Glutamatergic neuron (in vitro differentiated cells): ENCODE data around the gene IGFBPL1. TPM values are rescaled to one million over a fixed set of nuclear protein-coding genes. Genes with fewer than 3 reads are reported as not detected.

Experiments
- DNase-seq: peaks from one replicate; pipeline ENCODE4 v3.0.0; 2022
- H3K27ac Mint-ChIP-seq: one replicate; pipeline ENCODE4 v1.8.0; 2020; ENCODE audit warnings: mild to moderate bottlenecking, mixed read lengths, inconsistent platforms; ENCODE audit not compliant: unreplicated experiment
- H3K27me3 Mint-ChIP-seq: one replicate; pipeline ENCODE4 v1.8.0; 2020; ENCODE audit warnings: mild to moderate bottlenecking, moderate library complexity, mixed read lengths, inconsistent platforms; ENCODE audit not compliant: unreplicated experiment
- H3K36me3 Mint-ChIP-seq: one replicate; pipeline ENCODE4 v1.8.0; 2020; ENCODE audit warnings: mild to moderate bottlenecking, mixed read lengths, inconsistent platforms; ENCODE audit not compliant: unreplicated experiment
- H3K4me1 Mint-ChIP-seq: one replicate; pipeline ENCODE4 v1.8.0; 2020; ENCODE audit warnings: mild to moderate bottlenecking, low read depth, mixed read lengths, inconsistent platforms; ENCODE audit not compliant: unreplicated experiment
- H3K4me3 Mint-ChIP-seq: one replicate; pipeline ENCODE4 v1.8.0; 2020; ENCODE audit warnings: mild to moderate bottlenecking, mixed read lengths, inconsistent platforms; ENCODE audit not compliant: unreplicated experiment
- H3K9me3 Mint-ChIP-seq: one replicate; pipeline ENCODE4 v1.8.0; 2020; ENCODE audit warnings: mild to moderate bottlenecking, moderate library complexity, mixed read lengths, inconsistent platforms; ENCODE audit not compliant: unreplicated experiment
- total RNA-seq: library from RNA; stranded (reverse); fragmentation: NEBNext Ultra II Directional; extraction: Animal tissue kit (Norgen Biotek cat#: 25700); gene quantifications from one replicate; pipeline ENCODE4 v1.2.1, GENCODE V29; 2021; ENCODE audit not compliant: unreplicated experiment
- TF ChIP-seq, protein P1 (sequence below): fragments of 200-600 bp; sonication (generic); IDR thresholded peaks from one replicate; pipeline ENCODE4 v1.5.0; 2021; ENCODE audit not compliant: partially characterized antibody, unreplicated experiment

Gene IGFBPL1
- total RNA-seq, 1 donor from 2014 or later, result 590 TPM

DNA sequence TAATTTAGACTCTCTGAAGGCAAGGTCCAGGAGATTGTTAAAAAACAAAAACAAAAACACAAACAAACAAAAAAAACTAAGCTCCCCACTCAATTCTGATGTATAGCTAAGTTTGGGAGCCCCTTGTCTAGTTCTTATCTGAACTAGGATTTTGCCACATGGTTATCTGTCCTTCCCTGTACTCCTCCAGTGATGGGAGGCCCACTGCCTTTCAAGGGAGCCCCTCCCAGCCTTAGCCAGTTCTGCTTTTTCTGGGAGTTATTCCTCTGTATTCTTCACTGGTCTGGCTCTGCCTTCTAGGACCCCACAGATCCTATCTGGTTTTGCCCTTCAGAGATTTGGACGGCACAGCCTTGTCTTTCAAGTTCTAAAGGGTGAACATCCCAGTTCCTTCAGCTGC is 33.8 kb downstream of the IGFBPL1 start:
- peaks cover 7% of the 10 kb centered on the region for H3K27me3 Mint-ChIP-seq
- H3K4me3 Mint-ChIP-seq, result no peak overlapping the region
- H3K4me1 Mint-ChIP-seq, result no peaks in the 10 kb centered on the region
- peaks cover 6% of the 10 kb centered on the region for H3K36me3 Mint-ChIP-seq
- no peak overlapping the region for H3K27ac Mint-ChIP-seq
- TF ChIP-seq, protein P1, sequence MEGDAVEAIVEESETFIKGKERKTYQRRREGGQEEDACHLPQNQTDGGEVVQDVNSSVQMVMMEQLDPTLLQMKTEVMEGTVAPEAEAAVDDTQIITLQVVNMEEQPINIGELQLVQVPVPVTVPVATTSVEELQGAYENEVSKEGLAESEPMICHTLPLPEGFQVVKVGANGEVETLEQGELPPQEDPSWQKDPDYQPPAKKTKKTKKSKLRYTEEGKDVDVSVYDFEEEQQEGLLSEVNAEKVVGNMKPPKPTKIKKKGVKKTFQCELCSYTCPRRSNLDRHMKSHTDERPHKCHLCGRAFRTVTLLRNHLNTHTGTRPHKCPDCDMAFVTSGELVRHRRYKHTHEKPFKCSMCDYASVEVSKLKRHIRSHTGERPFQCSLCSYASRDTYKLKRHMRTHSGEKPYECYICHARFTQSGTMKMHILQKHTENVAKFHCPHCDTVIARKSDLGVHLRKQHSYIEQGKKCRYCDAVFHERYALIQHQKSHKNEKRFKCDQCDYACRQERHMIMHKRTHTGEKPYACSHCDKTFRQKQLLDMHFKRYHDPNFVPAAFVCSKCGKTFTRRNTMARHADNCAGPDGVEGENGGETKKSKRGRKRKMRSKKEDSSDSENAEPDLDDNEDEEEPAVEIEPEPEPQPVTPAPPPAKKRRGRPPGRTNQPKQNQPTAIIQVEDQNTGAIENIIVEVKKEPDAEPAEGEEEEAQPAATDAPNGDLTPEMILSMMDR, result no peak
- peaks cover 2% of the 10 kb centered on the region for H3K9me3 Mint-ChIP-seq
- DNase-seq, result no peak

DNA sequence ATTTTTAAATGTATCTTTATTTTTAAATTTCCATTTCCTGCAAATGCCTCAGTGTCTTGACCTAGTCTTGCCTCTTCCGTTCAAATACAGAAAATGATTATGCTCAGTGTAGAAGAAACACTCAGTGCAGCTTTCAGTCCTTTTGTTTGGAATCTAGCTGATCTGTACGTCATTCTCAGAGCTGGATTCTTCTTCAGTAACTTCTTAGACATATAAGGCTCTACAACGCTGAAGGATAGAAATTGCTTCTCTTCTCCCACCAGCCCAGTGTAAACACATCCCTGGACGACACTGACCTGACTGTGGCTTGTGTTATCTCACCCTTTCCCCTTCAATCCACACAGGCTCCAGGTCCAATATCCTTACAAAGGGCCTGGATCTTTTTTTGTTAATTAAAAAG is 34.9 kb downstream of the IGFBPL1 start:
- Mint-ChIP-seq H3K27me3 (peaks cover 4% of the 10 kb centered on the region), H3K4me1 (no peaks in the 10 kb centered on the region), H3K9me3 (peaks cover 10% of the 10 kb centered on the region), H3K4me3 (no peak overlapping the region), H3K27ac (no peak overlapping the region), H3K36me3 (peaks cover 18% of the 10 kb centered on the region)
- TF ChIP-seq, protein P1, result no peak
- no peak for DNase-seq

DNA sequence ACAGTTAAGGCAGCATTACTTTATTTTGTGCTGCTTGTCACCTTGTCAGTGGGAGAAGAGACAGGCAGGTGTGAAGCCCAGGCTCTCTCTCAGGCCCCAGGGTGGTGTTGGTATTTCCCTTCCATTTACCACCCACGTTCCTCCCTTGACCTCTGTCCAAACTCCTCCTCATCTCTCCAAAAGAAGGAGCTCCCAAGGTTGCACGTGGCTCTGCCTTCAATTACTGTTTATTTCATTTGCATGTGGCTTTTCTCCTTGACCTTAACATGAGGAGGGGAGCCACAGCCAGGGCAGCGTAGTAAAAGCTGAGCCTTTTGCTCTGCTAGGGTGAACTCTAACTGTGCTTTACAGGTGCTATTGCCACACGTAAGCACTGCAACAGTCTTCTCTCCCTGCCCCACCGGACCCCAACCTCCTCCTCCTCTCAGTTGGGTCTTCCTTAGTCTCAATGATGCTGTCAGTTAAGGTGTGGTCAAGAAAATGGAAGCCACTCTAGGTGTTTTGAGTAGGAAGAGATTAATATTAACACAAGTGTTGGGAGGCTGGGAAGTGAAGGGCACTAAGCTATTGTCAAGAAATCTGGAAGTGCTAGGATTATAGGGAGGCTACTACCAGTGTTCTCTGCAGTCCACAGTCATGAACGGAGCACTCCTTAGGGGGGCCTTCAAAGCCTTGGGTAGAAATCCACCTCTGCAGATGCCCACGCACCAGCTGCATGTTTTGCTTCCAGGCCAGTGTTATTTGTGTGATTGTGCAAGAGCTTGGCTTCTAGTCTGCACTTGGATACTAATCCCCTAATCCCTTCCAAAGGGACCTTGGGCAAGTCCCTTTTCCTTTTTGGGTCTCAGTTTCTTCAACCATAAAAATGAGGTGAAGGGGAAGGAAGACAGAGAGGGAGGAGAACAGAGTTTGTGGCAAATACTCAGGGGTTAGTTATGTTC is 35.7 kb downstream of the IGFBPL1 start:
- peaks cover 4% of the 10 kb centered on the region for H3K27me3 Mint-ChIP-seq

DNA sequence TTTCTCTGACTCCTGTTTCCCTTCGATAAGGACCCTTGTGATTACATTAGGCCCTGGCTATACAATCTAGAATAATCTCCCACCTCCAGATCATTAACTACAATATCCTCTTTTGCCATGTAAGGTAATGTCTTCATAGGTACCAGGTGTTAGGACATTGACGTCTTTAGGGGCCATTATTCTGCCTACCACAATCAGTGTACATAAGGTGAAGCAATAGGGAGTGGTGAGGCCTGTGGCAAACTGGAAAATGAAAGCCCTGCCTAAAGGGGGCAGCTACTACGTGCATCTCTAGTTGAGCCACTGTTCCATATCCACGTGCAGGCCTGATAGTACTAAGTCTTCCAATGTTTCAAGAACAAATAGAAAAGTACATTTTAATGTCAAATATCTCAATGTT is 36.5 kb downstream of the IGFBPL1 start:
- no peaks in the 10 kb centered on the region for H3K4me1 Mint-ChIP-seq
- H3K27me3 Mint-ChIP-seq, result peaks cover 2% of the 10 kb centered on the region
- H3K36me3 Mint-ChIP-seq, result peaks cover 19% of the 10 kb centered on the region
- no peak overlapping the region for H3K4me3 Mint-ChIP-seq
- DNase-seq, result no peak
- peaks cover 14% of the 10 kb centered on the region for H3K9me3 Mint-ChIP-seq
- TF ChIP-seq, protein P1, result no peak
- no peak overlapping the region for H3K27ac Mint-ChIP-seq

More for the DNA sequence above, 35.7 kb downstream of the IGFBPL1 start:
- Mint-ChIP-seq H3K4me1 (no peaks in the 10 kb centered on the region), H3K27ac (no peak overlapping the region), H3K36me3 (peaks cover 19% of the 10 kb centered on the region), H3K9me3 (peaks cover 14% of the 10 kb centered on the region), H3K4me3 (no peak overlapping the region)
- TF ChIP-seq, protein P1, result no peak
- no peak for DNase-seq

DNA sequence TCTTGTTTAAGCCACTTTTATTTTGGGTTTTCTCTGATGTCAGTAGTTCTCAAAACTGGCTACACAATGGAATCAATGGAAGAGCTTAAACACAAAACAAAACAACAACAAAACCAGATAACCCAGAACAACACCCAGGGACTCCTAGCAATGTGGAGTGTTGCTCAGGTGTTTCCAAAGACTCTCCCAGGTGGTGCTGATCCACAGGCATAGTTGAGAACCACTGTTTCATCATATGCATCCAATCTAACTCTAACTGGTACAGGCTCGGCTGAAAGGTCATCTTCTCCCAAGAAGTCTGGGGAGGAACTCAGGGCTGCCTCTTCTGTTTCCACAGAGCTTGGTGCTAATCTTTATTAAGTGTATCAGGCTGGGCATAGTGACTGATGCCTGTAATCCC is 37.2 kb downstream of the IGFBPL1 start:
- Mint-ChIP-seq H3K27me3 (peaks cover 1% of the 10 kb centered on the region), H3K4me3 (no peak overlapping the region), H3K9me3 (peaks cover 13% of the 10 kb centered on the region), H3K36me3 (peaks cover 19% of the 10 kb centered on the region), H3K27ac (no peak overlapping the region), H3K4me1 (no peaks in the 10 kb centered on the region)
- no peak for DNase-seq
- TF ChIP-seq, protein P1, result no peak
